ENCODE data around the gene NPAS3.

NPAS3 gene

DNA sequence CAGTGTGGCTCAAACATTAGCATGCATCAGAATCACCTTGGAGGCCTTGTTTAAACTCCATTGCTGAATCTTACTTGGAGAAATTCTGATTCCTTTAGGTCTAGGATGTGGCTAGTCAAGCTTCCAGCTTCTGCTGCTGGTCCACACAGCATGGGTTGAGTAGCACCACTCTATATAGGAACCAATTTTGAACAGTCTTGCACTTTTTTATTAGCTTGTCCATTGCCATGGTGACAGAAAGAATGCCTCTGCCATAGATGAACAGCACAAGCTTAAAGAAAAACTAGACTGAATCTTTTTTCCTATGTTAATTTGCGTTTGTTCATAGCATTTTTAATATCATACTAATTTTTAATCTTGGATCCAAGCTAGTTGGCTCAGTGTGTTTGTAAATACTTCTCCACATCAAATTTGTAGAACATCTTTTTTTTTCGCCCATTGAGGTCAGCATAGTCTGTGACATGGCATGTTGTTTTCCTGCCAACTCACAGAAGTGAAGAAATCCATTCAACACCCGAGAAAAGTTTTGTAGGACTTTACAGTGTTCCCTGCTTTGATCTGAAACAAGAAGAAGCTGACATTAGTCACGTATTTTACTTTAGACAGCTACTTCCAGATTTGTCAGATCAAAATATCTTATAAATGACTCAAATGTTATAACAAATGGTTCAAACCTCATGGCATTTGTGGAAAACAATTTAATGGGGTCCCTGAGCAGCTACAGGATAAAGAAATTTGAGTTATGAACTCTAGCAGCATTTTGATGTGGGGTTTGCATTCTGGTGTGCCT is 573.4 kb downstream of the NPAS3 start:
- Histone ChIP-seq H3K4me1 (ENCODE audit: control insufficient read depth, insufficient read depth, low read length) (no peaks in the 10 kb centered on the region; the same call in 1 of the 2 replicates), H3K27ac (ENCODE audit: extremely low read depth, low read depth, low read length) (no peak overlapping the region), H3K4me3 (ENCODE audit: low read depth, low read length) (no peak overlapping the region), H3K9me3 (ENCODE audit: control insufficient read depth, insufficient read depth, low read depth, low read length) (no peaks in the 10 kb centered on the region), H3K36me3 (ENCODE audit: control insufficient read depth in 2 of 2, insufficient read depth in 1 of 2, low read length in 2 of 2) (no peaks in the 10 kb centered on the region)
- TF ChIP-seq, protein P1, sequence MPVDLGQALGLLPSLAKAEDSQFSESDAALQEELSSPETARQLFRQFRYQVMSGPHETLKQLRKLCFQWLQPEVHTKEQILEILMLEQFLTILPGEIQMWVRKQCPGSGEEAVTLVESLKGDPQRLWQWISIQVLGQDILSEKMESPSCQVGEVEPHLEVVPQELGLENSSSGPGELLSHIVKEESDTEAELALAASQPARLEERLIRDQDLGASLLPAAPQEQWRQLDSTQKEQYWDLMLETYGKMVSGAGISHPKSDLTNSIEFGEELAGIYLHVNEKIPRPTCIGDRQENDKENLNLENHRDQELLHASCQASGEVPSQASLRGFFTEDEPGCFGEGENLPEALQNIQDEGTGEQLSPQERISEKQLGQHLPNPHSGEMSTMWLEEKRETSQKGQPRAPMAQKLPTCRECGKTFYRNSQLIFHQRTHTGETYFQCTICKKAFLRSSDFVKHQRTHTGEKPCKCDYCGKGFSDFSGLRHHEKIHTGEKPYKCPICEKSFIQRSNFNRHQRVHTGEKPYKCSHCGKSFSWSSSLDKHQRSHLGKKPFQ (tag by site-specific recombination; IDR thresholded peaks at IDR 0.05) = no peak
- TF ChIP-seq ZNF514 (tag by site-specific recombination; IDR thresholded peaks at IDR 0.05) = no peak
- TF ChIP-seq ZNF560 (tag by site-specific recombination; IDR thresholded peaks at IDR 0.05; ENCODE audit: borderline replicate concordance) = no peak
- TF ChIP-seq ZNF423 (tag by site-specific recombination; IDR thresholded peaks at IDR 0.05) = no peak
- TF ChIP-seq ZNF354C (tag by site-specific recombination; IDR thresholded peaks at IDR 0.05; ENCODE audit: borderline replicate concordance, low read depth) = no peak
- TF ChIP-seq, protein P2, sequence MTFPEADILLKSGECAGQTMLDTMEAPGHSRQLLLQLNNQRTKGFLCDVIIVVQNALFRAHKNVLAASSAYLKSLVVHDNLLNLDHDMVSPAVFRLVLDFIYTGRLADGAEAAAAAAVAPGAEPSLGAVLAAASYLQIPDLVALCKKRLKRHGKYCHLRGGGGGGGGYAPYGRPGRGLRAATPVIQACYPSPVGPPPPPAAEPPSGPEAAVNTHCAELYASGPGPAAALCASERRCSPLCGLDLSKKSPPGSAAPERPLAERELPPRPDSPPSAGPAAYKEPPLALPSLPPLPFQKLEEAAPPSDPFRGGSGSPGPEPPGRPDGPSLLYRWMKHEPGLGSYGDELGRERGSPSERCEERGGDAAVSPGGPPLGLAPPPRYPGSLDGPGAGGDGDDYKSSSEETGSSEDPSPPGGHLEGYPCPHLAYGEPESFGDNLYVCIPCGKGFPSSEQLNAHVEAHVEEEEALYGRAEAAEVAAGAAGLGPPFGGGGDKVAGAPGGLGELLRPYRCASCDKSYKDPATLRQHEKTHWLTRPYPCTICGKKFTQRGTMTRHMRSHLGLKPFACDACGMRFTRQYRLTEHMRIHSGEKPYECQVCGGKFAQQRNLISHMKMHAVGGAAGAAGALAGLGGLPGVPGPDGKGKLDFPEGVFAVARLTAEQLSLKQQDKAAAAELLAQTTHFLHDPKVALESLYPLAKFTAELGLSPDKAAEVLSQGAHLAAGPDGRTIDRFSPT (tag by site-specific recombination; IDR thresholded peaks at IDR 0.05) = no peak
- TF ChIP-seq ZNF555 (tag by site-specific recombination; conservative IDR thresholded peaks at IDR 0.05) = no peak
- TF ChIP-seq, protein P3, sequence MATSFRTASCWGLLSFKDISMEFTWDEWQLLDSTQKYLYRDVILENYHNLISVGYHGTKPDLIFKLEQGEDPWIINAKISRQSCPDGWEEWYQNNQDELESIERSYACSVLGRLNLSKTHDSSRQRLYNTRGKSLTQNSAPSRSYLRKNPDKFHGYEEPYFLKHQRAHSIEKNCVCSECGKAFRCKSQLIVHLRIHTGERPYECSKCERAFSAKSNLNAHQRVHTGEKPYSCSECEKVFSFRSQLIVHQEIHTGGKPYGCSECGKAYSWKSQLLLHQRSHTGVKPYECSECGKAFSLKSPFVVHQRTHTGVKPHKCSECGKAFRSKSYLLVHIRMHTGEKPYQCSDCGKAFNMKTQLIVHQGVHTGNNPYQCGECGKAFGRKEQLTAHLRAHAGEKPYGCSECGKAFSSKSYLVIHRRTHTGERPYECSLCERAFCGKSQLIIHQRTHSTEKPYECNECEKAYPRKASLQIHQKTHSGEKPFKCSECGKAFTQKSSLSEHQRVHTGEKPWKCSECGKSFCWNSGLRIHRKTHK (tag by site-specific recombination; IDR thresholded peaks at IDR 0.05) = no peak
- TF ChIP-seq, protein P4, sequence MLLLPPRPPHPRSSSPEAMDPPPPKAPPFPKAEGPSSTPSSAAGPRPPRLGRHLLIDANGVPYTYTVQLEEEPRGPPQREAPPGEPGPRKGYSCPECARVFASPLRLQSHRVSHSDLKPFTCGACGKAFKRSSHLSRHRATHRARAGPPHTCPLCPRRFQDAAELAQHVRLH (tag by site-specific recombination; IDR thresholded peaks at IDR 0.05) = no peak
- TF ChIP-seq GFI1B (tag by site-specific recombination; IDR thresholded peaks at IDR 0.05) = no peak
- TF ChIP-seq ZNF837 (tag by site-specific recombination; IDR thresholded peaks at IDR 0.05) = no peak
- TF ChIP-seq ZSCAN16 (tag by site-specific recombination; IDR thresholded peaks at IDR 0.05) = no peak
- TF ChIP-seq ZNF121 (tag by site-specific recombination; IDR thresholded peaks at IDR 0.05) = no peak
- TF ChIP-seq ZNF19 (tag by site-specific recombination; IDR thresholded peaks at IDR 0.05; ENCODE audit: low read depth) = no peak
- TF ChIP-seq ZNF585B (tag by site-specific recombination; IDR thresholded peaks at IDR 0.05) = no peak
- TF ChIP-seq ZNF37A (tag by site-specific recombination; IDR thresholded peaks at IDR 0.05) = no peak
- TF ChIP-seq ZNF768 (tag by site-specific recombination; IDR thresholded peaks at IDR 0.05) = no peak
- TF ChIP-seq, protein P5, sequence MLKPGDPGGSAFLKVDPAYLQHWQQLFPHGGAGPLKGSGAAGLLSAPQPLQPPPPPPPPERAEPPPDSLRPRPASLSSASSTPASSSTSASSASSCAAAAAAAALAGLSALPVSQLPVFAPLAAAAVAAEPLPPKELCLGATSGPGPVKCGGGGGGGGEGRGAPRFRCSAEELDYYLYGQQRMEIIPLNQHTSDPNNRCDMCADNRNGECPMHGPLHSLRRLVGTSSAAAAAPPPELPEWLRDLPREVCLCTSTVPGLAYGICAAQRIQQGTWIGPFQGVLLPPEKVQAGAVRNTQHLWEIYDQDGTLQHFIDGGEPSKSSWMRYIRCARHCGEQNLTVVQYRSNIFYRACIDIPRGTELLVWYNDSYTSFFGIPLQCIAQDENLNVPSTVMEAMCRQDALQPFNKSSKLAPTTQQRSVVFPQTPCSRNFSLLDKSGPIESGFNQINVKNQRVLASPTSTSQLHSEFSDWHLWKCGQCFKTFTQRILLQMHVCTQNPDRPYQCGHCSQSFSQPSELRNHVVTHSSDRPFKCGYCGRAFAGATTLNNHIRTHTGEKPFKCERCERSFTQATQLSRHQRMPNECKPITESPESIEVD (tag by site-specific recombination; IDR thresholded peaks at IDR 0.05) = no peak
- ChIA-PET CTCF (no interaction called here), POLR2A (no interaction called here)
